Neuron (in vitro differentiated cells): ENCODE measurements around the gene C9orf78.

Source experiments
- H2AFZ ChIP-seq: one replicate; pipeline ENCODE4 v1.6.1; 2013; ENCODE audit warnings: low read depth, mild to moderate bottlenecking, inconsistent platforms, low read length, moderate library complexity
- H3K27me3 ChIP-seq: one replicate; pipeline ENCODE4 v1.6.1; 2013; ENCODE audit warnings: low read length; ENCODE audit not compliant: insufficient read depth
- H3K36me3 ChIP-seq: one replicate; pipeline ENCODE4 v1.6.1; 2013; ENCODE audit warnings: low read length; ENCODE audit not compliant: insufficient read depth
- H3K4me1 ChIP-seq: one replicate; pipeline ENCODE4 v1.6.1; 2013; ENCODE audit warnings: low read length; ENCODE audit not compliant: insufficient read depth
- H3K4me3 ChIP-seq: 2 replicates; pipeline ENCODE4 v1.5.1; 2013; ENCODE audit warnings: mild to moderate bottlenecking, low read length, moderate library complexity
- H3K9me3 ChIP-seq: one replicate; pipeline ENCODE4 v1.6.1; 2013; ENCODE audit warnings: low read length

The C9orf78 gene

DNA sequence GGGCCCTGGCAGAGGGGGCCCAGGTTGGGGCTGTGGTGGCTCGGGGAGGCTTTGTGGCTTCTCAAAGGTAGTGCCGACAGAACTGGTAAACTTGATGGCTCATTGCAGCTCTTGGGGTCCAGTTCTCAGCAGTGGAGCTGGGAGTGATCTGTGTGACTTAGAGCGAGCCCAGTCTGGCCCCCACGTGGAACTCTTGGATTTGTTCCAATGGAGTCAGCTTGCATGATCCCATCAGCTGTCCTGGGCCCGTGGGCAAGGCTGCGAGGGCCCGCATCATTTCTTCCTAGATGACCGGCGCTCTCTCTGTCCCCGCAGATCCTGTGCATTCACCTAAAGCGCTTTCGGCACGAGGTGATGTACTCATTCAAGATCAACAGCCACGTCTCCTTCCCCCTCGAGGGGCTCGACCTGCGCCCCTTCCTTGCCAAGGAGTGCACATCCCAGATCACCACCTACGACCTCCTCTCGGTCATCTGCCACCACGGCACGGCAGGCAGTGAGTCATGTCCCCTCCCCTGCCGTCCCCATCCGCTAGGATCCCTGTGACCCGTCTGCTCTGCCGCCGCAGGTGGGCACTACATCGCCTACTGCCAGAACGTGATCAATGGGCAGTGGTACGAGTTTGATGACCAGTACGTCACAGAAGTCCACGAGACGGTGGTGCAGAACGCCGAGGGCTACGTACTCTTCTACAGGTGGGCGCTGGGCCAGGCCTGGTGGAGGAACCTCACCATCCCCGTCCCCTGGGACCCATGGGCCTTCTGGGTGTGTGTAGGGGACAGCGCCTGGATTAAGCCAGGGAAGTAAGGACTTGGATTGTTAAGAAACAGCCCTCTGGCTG is 39.4 kb upstream of the C9orf78 start:
- Histone ChIP-seq H3K4me1 (peaks cover 7% of the 10 kb centered on the region), H3K9me3 (no peaks in the 10 kb centered on the region), H2AFZ (no peak overlapping the region), H3K36me3 (peaks cover 32% of the 10 kb centered on the region), H3K27me3 (no peaks in the 10 kb centered on the region), H3K4me3 (no peak overlapping the region)

DNA sequence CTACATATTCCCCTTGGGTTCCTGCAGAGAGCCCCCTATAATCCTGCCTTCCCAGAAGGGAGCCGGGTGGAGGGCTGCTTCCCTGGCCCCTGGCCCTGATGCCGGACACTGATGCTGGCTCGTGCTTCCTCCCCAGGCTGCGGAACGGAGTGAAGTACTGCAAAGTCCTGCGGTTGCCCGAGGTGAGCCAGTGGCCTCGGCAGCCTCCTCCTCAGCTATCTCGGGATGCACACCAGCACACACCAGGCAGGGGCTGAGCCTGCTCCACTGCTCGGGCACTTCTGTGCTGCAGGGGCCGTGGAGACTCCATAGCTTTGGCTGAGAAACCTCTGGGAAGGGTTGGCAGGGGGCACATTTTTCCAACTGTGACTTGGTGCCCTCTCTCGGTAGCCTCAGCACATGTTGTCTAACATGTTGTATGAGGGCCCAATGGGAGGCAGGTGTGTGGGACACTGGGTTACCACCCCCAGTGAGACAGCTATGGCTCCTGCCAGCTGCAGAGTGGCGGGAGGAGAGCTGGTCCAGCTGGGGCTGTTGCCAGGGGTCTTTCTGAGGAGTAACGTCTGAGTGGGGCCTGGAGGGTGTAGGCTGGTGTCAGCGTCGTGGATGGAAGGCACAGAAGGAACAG is 38.6 kb upstream of the C9orf78 start:
- H2AFZ ChIP-seq = no peak overlapping the region
- peaks cover 7% of the 10 kb centered on the region for H3K4me1 ChIP-seq
- peaks cover 32% of the 10 kb centered on the region for H3K36me3 ChIP-seq
- no peak overlapping the region for H3K4me3 ChIP-seq
- H3K27me3 ChIP-seq = no peaks in the 10 kb centered on the region
- no peaks in the 10 kb centered on the region for H3K9me3 ChIP-seq

DNA sequence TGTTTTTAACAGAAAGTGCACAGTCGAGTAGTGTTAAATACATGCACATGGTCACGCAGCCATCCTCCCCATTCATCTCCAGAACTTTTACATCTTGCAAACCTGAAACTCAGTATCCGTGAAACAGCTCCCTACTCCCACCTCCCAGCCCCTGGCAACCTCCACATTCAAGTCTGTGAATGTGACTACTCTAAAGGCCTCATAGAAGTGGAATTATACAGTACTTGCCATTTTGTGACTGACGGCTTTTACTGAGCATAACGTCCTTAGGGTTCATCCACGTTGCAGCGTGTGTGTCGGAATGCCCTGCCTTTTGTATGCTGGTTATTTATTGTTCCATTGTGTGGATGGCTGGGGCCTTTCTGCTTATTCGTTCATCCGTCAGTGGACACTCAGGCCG is 36.0 kb upstream of the C9orf78 start:
- Histone ChIP-seq H3K27me3 (no peaks in the 10 kb centered on the region), H2AFZ (no peak overlapping the region), H3K36me3 (peaks cover 32% of the 10 kb centered on the region)

DNA sequence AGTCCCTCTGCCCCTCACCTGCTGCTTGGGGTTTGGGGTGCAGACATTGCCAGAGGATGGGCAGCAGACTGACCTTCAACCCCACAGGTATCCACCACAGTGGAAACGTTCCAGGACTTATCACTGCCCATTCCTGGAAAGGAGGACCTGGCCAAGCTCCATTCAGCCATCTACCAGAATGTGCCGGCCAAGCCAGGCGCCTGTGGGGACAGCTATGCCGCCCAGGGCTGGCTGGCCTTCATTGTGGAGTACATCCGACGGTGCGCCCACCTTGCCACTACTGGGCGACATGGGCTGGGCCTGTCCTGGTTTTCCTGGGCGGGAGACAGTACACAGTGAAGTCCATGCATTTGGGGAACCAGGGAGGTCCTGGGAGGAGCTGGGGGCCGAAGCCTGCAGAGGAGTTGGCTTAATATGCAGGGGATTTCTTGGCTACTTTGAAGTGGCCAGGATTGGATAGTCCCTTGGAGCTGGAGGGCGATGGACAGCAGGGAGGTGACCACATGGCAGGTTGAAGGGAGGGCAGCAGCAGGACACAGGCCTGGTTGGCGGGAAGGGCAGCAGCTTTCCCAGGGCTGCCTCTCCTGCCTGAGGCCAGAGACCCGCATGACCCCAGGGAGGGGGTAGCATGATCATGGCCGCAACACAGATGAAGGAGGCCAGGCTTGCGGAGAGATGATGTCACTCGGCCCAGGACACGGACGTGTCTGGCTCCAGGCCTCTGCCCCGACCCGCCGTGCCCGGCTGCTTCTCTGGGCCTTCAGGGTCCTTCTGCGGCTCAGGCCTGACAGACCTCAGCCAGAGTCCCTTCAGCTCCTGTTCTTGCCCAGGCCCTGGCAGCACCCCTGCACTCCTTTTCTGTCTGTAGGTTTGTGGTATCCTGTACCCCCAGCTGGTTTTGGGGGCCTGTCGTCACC is 34.8 kb upstream of the C9orf78 start:
- peaks cover 29% of the 10 kb centered on the region for H3K36me3 ChIP-seq
- no peak overlapping the region for H3K4me3 ChIP-seq
- no peak overlapping the region for H2AFZ ChIP-seq
- H3K9me3 ChIP-seq = no peaks in the 10 kb centered on the region
- H3K27me3 ChIP-seq = no peaks in the 10 kb centered on the region
- H3K4me1 ChIP-seq = peaks cover 7% of the 10 kb centered on the region

More for the DNA sequence above, 36.0 kb upstream of the C9orf78 start:
- Histone ChIP-seq H3K9me3 (no peaks in the 10 kb centered on the region), H3K4me3 (no peak overlapping the region), H3K4me1 (peaks cover 7% of the 10 kb centered on the region)

DNA sequence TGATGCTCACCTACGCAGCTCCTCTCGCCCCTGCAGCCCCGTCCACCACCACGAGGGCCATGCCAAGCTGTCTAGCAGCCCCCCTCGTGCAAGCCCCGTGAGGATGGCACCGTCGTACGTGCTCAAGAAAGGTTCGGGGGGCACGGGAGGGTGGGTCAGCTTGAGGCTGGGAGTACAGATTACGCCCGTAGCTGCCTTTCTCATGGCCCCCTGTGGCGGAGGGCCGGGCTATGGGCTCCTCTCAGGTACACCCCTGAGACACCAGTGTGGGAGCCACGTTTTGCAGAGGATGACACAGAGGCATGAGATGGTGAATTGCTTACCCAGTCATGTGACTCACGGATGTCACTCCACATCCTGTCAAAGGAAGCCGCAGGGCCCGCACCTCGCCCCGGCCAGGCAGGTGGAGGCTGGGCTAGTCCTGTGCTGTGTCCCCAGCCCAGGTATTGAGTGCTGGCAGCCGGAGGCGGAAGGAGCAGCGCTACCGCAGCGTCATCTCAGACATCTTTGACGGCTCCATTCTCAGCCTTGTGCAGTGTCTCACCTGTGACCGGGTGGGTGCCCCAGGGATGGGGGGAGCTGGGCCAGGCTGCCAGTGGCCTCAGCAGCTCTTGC is 33.9 kb upstream of the C9orf78 start:
- H3K4me1 ChIP-seq = peaks cover 7% of the 10 kb centered on the region
- no peak overlapping the region for H3K4me3 ChIP-seq
- no peaks in the 10 kb centered on the region for H3K27me3 ChIP-seq
- H3K9me3 ChIP-seq = no peaks in the 10 kb centered on the region
- no peak overlapping the region for H2AFZ ChIP-seq
- H3K36me3 ChIP-seq = peaks cover 25% of the 10 kb centered on the region

DNA sequence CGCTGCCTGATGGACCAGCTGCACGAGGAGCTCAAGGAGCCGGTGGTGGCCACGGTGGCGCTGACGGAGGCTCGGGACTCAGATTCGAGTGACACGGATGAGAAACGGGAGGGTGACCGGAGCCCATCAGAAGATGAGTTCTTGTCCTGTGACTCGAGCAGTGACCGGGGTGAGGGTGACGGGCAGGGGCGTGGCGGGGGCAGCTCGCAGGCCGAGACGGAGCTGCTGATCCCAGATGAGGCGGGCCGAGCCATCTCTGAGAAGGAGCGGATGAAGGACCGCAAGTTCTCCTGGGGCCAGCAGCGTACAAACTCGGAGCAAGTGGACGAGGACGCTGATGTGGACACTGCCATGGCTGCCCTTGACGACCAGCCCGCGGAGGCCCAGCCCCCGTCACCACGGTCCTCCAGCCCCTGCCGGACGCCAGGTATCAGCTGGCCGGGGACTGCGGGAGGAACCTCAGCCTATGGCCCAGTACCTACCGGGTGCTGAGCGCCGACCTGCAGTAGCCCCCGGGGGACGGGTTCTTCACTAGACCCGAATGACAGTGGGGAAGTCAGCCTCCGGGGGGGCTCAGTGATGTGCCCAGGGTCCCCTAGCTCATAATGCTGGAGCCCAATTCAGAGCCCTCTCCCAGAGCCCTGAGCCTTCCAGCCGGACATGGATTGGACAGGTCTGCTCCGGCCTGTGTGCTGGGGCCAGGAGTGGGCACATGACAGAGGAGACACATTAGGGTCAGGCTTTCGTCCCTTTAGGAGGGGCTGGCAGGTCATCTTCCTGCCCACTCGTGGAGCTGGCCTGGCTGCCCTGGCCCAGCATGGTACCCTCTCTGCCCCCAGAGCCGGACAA is 33.2 kb upstream of the C9orf78 start:
- Histone ChIP-seq H3K36me3 (peaks cover 20% of the 10 kb centered on the region), H3K27me3 (no peaks in the 10 kb centered on the region), H3K4me1 (peaks cover 7% of the 10 kb centered on the region), H2AFZ (no peak overlapping the region), H3K9me3 (no peaks in the 10 kb centered on the region), H3K4me3 (no peak overlapping the region)

DNA sequence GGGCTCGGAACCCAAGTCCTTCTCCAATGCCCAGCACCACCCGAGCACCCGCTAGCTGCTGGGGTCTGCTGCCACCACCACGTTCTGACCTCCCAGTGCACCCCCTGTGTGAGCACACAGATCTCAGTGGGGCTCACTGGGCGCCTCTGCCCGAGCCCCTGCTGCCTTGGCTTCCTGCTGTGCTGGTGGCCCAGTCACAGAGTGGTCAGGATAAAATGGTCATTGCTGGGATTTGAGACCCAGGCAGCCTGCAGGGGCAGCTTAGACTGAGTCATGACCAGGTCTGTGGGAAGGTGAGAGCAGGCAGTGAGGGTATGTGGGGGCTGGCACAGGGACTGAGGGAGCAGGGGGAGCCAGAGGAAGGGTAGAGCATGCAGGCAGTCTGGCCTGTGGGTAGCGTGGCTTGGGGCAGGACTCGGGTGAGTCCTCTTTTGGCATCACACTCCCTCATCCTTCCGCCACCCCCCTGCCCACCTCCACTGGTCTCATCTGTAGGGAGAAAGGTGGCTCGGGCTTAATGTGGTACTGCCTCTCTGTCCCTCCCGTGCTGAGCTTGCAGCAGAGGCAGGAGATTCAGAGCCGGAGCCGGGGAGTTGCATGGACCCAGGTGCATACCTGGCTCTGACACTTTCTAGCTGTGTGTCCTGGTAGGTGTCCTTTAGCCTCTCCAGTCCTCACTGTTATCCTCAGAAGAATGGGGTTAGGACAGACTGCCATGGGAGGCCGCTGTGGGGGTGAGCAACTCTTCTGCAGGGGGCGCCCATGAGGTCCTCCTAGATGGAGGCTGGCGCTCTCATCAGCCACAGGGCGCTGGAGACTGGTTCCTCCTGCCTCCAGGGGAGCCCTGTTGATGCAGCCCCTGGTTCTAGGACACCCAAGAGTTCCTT is 32.3 kb upstream of the C9orf78 start:
- Histone ChIP-seq H3K4me1 (peaks cover 7% of the 10 kb centered on the region), H3K36me3 (peaks cover 25% of the 10 kb centered on the region), H3K9me3 (no peaks in the 10 kb centered on the region), H2AFZ (no peak overlapping the region), H3K27me3 (no peaks in the 10 kb centered on the region), H3K4me3 (no peak overlapping the region)

DNA sequence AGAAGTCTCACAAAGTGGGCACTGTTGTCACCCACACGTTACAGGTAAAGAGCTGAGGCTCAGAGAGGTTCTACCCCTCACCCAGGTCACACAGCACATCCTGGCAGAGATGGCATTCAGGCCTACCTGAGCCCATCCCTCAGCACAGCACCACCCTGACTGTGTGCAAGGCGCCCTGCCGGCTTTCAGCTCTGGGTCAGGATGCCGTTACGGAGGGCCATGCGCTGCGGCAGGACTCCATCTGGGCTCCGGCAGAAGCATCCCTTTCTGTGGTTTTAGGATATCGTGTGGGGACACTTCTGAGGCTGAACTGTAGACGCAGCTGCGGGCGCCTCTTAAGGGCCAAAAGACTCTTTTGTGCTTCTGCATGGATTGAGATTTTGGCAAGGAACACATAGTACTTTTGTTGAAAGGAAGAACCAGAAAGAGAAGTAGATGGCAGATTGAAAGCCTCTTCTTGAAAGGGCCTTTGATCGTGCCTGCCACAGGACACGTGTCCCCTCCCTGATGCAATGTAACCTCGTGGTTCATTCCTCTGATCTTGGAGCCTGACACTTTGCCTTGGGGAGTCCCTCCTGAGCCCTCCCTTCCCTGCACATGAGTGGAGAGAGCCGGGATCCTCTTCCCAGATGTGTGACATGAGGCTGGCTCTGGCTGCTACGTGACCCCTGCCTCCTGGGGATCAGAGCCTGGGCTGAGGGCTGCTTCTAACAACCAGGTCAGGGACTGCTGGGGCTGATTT is 31.5 kb upstream of the C9orf78 start:
- no peak overlapping the region for H2AFZ ChIP-seq
- H3K36me3 ChIP-seq = peaks cover 30% of the 10 kb centered on the region
- no peaks in the 10 kb centered on the region for H3K27me3 ChIP-seq
- H3K4me3 ChIP-seq = no peak overlapping the region
- peaks cover 7% of the 10 kb centered on the region for H3K4me1 ChIP-seq
- no peaks in the 10 kb centered on the region for H3K9me3 ChIP-seq

DNA sequence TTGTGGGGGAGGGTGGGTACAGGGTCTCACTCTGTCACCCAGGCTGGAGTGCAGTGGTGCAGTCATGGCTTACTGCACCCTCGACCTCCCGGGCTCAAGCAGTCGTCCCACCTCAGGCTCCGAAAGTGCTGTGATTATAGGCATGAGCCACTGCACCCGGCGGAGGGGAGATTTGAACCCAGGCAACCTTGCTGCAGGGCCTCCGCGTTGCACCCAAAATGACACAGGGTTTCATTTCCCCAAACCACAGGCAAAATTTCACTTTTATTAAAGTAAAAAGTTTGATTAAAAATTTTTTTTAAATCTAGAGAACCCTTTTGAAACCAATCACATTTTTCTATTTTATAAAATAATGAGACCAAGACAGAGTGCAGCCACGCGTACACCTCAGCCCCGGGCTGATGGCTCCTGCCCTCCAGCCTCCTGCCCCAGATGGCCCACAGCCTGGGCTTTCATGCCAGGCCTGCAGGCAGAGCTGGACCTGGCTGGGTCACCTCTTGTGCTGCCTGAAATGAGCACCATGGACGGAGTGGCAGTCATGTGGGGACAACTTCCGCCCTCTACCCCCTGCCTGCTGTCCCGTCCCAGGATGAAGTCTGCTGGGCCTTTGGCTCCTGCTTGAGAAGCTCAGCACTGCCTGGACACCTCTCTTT is 30.7 kb upstream of the C9orf78 start:
- H3K36me3 ChIP-seq = peaks cover 38% of the 10 kb centered on the region
- H3K4me3 ChIP-seq = no peak overlapping the region
- no peaks in the 10 kb centered on the region for H3K9me3 ChIP-seq
- no peak overlapping the region for H2AFZ ChIP-seq
- H3K4me1 ChIP-seq = peaks cover under 1% of the 10 kb centered on the region
- no peaks in the 10 kb centered on the region for H3K27me3 ChIP-seq

DNA sequence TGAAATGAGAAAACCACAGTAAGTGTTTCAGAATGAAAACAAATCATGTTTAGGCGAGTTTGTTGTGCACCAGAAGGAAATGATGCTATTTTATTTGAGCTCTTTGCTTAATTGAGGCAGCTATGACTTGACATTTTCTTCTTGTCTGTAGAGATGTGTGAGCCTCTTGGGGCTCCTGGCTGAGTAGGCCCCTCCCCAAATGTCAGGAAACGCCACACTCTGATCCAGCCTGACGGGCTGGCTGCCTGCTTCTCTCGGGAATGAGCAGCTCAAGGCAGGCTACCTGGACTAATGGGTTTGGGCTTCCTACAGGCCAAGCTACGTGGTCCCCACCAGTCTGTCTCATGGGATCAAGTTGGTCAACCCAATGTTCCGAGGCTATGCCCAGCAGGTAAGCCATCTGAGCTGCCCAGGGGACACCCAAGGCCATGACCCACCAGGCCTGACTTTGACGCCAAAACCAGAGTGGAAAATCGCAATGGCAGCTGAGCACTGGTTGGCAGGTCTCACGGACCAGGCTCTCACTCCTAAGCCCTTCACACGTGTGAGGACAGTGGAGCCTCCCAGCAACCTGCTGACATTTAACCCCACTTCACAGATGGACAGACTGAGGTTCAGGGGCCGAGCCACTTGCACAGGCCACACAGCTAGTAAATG is 30.0 kb upstream of the C9orf78 start:
- no peak overlapping the region for H2AFZ ChIP-seq
- H3K4me3 ChIP-seq = no peak overlapping the region
- H3K27me3 ChIP-seq = no peaks in the 10 kb centered on the region
- H3K4me1 ChIP-seq = no peaks in the 10 kb centered on the region
- no peaks in the 10 kb centered on the region for H3K9me3 ChIP-seq
- H3K36me3 ChIP-seq = peaks cover 43% of the 10 kb centered on the region
